IMR-90 (cell line): Measurements from ENCODE around the gene PROZ. TPM values are rescaled to one million over a fixed set of nuclear protein-coding genes. Genes with fewer than 3 reads are reported as not detected.

Experiments used
- ATAC-seq: fragments of 200-7000 bp; cut with Tn5 transposase; 2 replicates; pipeline ENCODE4 v1.9.1; 2020; ENCODE audit warnings: low read depth, mild to moderate bottlenecking, moderate library complexity
- BruUV-seq: library from RNA; stranded (reverse); fragments of 400-500 nt; replicated peaks from 2 replicates; lab custom pipeline; 2021; lab: Mats Ljungman, UMichigan
- CTCF ChIA-PET: fragments of 300-600 bp; formaldehyde crosslinking; extraction: SDS; loops from one replicate; lab custom pipeline; 2021; ENCODE audit warnings: antibody characterized with exemption; lab: Yijun Ruan, JAX
- POLR2A ChIA-PET: fragments of 300-600 bp; sonication (Branson Sonifier 250); formaldehyde crosslinking; loops from one replicate; lab custom pipeline; 2022; ENCODE audit warnings: antibody characterized with exemption; ENCODE audit not compliant: unreplicated experiment; lab: Charles Lee
- DNase-seq: peaks from one replicate; pipeline ENCODE4 v3.0.0; 2013
- H2AFZ ChIP-seq: replicated peaks from 2 replicates; pipeline ENCODE3; 2013; ENCODE audit warnings: low read length, mild to moderate bottlenecking; ENCODE audit not compliant: poor library complexity
- H2AK5ac ChIP-seq: 2 replicates; pipeline ENCODE4 v1.6.1; 2013; ENCODE audit warnings: low read depth, low read length, inconsistent platforms
- H2AK9ac ChIP-seq: replicated peaks from 2 replicates; pipeline ENCODE3; 2013; ENCODE audit warnings: mild to moderate bottlenecking, low read depth, low read length, moderate library complexity; ENCODE audit not compliant: poor library complexity
- H2BK120ac ChIP-seq: 2 replicates; pipeline ENCODE4 v1.6.1; 2013; ENCODE audit warnings: low read depth, low read length, inconsistent platforms
- H2BK15ac ChIP-seq: 3 replicates; pipeline ENCODE4 v1.6.1; 2013; ENCODE audit warnings: low read depth, low read length, inconsistent platforms
- H2BK20ac ChIP-seq: 2 replicates; pipeline ENCODE4 v1.6.1; 2013; ENCODE audit warnings: low read depth, mild to moderate bottlenecking, inconsistent platforms, low read length, moderate library complexity
- H2BK5ac ChIP-seq: 2 replicates; pipeline ENCODE4 v1.6.1; 2013; ENCODE audit warnings: mild to moderate bottlenecking, low read depth, low read length, inconsistent platforms; ENCODE audit not compliant: poor library complexity, severe bottlenecking
- H3K14ac ChIP-seq: replicated peaks from 2 replicates; pipeline ENCODE4 v1.6.1; 2013; ENCODE audit warnings: low read depth, low read length, inconsistent platforms
- H3K18ac ChIP-seq: 2 replicates; pipeline ENCODE4 v1.6.1; 2013; ENCODE audit warnings: low read depth, low read length, control low read depth
- H3K23ac ChIP-seq: 2 replicates; pipeline ENCODE4 v1.6.1; 2013; ENCODE audit warnings: low read depth, low read length, inconsistent platforms
- H3K27ac ChIP-seq: 2 replicates; pipeline ENCODE4 v1.5.1; 2013; ENCODE audit warnings: mild to moderate bottlenecking, control low read depth, low read length; ENCODE audit not compliant: insufficient read depth
- H3K27me3 ChIP-seq: 2 replicates; pipeline ENCODE4 v1.6.1; 2013; ENCODE audit warnings: low read length; ENCODE audit not compliant: control insufficient read depth, insufficient read depth
- H3K36me3 ChIP-seq: 2 replicates; pipeline ENCODE4 v1.6.1; 2013; ENCODE audit warnings: low read length, mixed read lengths; ENCODE audit not compliant: control insufficient read depth, insufficient read depth
- H3K4ac ChIP-seq: 2 replicates; pipeline ENCODE4 v1.6.1; 2013; ENCODE audit warnings: low read depth, low read length, inconsistent platforms
- H3K4me1 ChIP-seq: 2 replicates; pipeline ENCODE4 v1.6.1; 2013; ENCODE audit warnings: low read length, mixed read lengths; ENCODE audit not compliant: control insufficient read depth, insufficient read depth
- H3K4me2 ChIP-seq: 2 replicates; pipeline ENCODE4 v1.6.1; 2013; ENCODE audit warnings: low read depth, mild to moderate bottlenecking, control low read depth, low read length, moderate library complexity
- H3K4me3 ChIP-seq: 2 replicates; pipeline ENCODE4 v1.5.1; 2013; ENCODE audit warnings: low read depth, mild to moderate bottlenecking, control low read depth, low read length, moderate library complexity; ENCODE audit not compliant: insufficient read depth
- H3K56ac ChIP-seq: 2 replicates; pipeline ENCODE4 v1.6.1; 2013; ENCODE audit warnings: low read length, inconsistent platforms; ENCODE audit not compliant: insufficient read depth; ENCODE audit errors: extremely low read depth
- H3K79me1 ChIP-seq, 2 experiments: 2 replicates each; pipeline ENCODE4 v1.6.1; 2013; ENCODE audit warnings: low read length in 2 of 2, inconsistent platforms in 1 of 2, low read depth in 1 of 2
- H3K9ac ChIP-seq: 2 replicates; pipeline ENCODE4 v1.6.1; 2013; ENCODE audit warnings: low read depth, low read length, control low read depth
- H3K9me1 ChIP-seq: 2 replicates; pipeline ENCODE4 v1.6.1; 2013; ENCODE audit warnings: low read length, inconsistent platforms; ENCODE audit not compliant: insufficient read depth
- H3K9me3 ChIP-seq: 2 replicates; pipeline ENCODE4 v1.6.1; 2013; ENCODE audit warnings: low read length; ENCODE audit not compliant: control insufficient read depth, insufficient read depth
- H4K20me1 ChIP-seq: 2 replicates; pipeline ENCODE4 v1.6.1; 2013; ENCODE audit warnings: low read length, inconsistent platforms; ENCODE audit not compliant: insufficient read depth
- H4K5ac ChIP-seq: 2 replicates; pipeline ENCODE4 v1.6.1; 2013; ENCODE audit warnings: mild to moderate bottlenecking, low read depth, low read length, control low read depth
- H4K8ac ChIP-seq, 2 experiments: 2 replicates each; pipeline ENCODE4 v1.6.1; 2013; ENCODE audit warnings: low read depth in 2 of 2, low read length in 2 of 2, control low read depth in 1 of 2, inconsistent platforms in 1 of 2
- H4K91ac ChIP-seq: 2 replicates; pipeline ENCODE4 v1.6.1; 2013; ENCODE audit warnings: low read depth, low read length, inconsistent platforms; ENCODE audit not compliant: insufficient read depth
- BHLHE40 ChIP-seq: fragments of 150-350 bp; IDR thresholded peaks from 2 replicates; pipeline ENCODE4 v1.6.1; 2016; ENCODE audit warnings: mild to moderate bottlenecking, low read depth, low read length
- CEBPB ChIP-seq: IDR thresholded peaks from 2 replicates; pipeline ENCODE4 v1.6.1; 2012; ENCODE audit warnings: low read depth, low read length, improper control_type of control experiment
- FOS ChIP-seq: fragments of 150-350 bp; IDR thresholded peaks from 2 replicates; pipeline ENCODE4 v1.6.1; 2016; ENCODE audit warnings: low read depth, low read length
- MAFK ChIP-seq: IDR thresholded peaks from 2 replicates; pipeline ENCODE4 v1.6.1; 2012; ENCODE audit warnings: low read depth, low read length, improper control_type of control experiment
- MAZ ChIP-seq: IDR thresholded peaks from 2 replicates; pipeline ENCODE4 v1.6.1; 2012; ENCODE audit warnings: low read depth, mild to moderate bottlenecking, low read length, improper control_type of control experiment, moderate library complexity, borderline replicate concordance
- MXI1 ChIP-seq: IDR thresholded peaks from 2 replicates; pipeline ENCODE4 v1.6.1; 2012; ENCODE audit warnings: low read depth, mild to moderate bottlenecking, low read length, moderate library complexity, borderline replicate concordance
- NFE2L2 ChIP-seq: fragments of 150-350 bp; IDR thresholded peaks from 2 replicates; pipeline ENCODE4 v1.6.1; 2016; ENCODE audit warnings: low read depth, mild to moderate bottlenecking, low read length
- RAD21 ChIP-seq: IDR thresholded peaks from 2 replicates; pipeline ENCODE4 v1.6.1; 2012; ENCODE audit warnings: low read length, improper control_type of control experiment
- RCOR1 ChIP-seq: IDR thresholded peaks from 2 replicates; pipeline ENCODE4 v1.6.1; 2012; ENCODE audit warnings: mild to moderate bottlenecking, low read length, improper control_type of control experiment; ENCODE audit not compliant: insufficient replicate concordance
- RFX5 ChIP-seq: IDR thresholded peaks from 2 replicates; pipeline ENCODE4 v1.8.0; 2012; ENCODE audit warnings: low read depth, mild to moderate bottlenecking, low read length, moderate library complexity
- SMC3 ChIP-seq: fragments of 150-350 bp; IDR thresholded peaks from 2 replicates; pipeline ENCODE4 v1.6.1; 2016; ENCODE audit warnings: low read depth, mild to moderate bottlenecking, antibody characterized with exemption, low read length, moderate library complexity
- USF2 ChIP-seq: fragments of 150-350 bp; IDR thresholded peaks from 2 replicates; pipeline ENCODE4 v1.6.1; 2017; ENCODE audit warnings: mild to moderate bottlenecking, antibody characterized with exemption, low read length, low read depth
- WGBS, 2 experiments: methylation state at CpG; one replicate each; pipeline versions ENCODE4 v1.1.5 to v1.1.7; 2013; ENCODE audit warnings: missing lambda C conversion rate in 2 of 2; ENCODE audit not compliant: insufficient read length in 1 of 2; ENCODE audit errors: extremely low coverage in 2 of 2; 5-methylcytosine and 5-hydroxymethylcytosine counted together
- dilution Hi-C: fragments of 300-500 bp; cut with HindIII; formaldehyde crosslinking; loops from one replicate; pipeline ENCODE4 v1.14.3; 2018; ENCODE audit warnings: low sequenced_read_pairs; ENCODE audit not compliant: unreplicated experiment
- in situ Hi-C: fragments of 300-500 bp; cut with MboI; formaldehyde crosslinking; loops from 3 replicates; pipeline ENCODE4 v1.14.3; 2019; ENCODE audit warnings: low sequenced_read_pairs, inconsistent platforms, mixed read lengths
- intact Hi-C: fragments of 100-400 bp; cut with micrococcal nuclease; formaldehyde crosslinking; loops from 2 replicates; pipeline ENCODE4 v1.10.0; 2022
- polyA plus RNA-seq, 3 experiments: library from polyadenylated mRNA; depleted of rRNA; stranded (reverse); fragments of >200 nt; gene quantifications; 2 replicates each; pipeline ENCODE4 v1.2.3, GENCODE V29; 2012; ENCODE audit warnings: low replicate concordance in 1 of 3
- total RNA-seq: library from RNA; depleted of rRNA; stranded (reverse); fragments of >200 nt; gene quantifications from 2 replicates; pipeline ENCODE4 v1.2.3, GENCODE V29; 2012
- TF ChIP-seq, protein P1 (sequence below): conservative IDR thresholded peaks from 2 replicates; pipeline ENCODE4 v1.5.1; 2012; ENCODE audit warnings: mild to moderate bottlenecking, low read depth, low read length, improper control_type of control experiment

The PROZ gene
- total and polyA plus RNA-seq, 2 of the 4 experiments (the other 2 are of a cell fraction) = not detected

DNA sequence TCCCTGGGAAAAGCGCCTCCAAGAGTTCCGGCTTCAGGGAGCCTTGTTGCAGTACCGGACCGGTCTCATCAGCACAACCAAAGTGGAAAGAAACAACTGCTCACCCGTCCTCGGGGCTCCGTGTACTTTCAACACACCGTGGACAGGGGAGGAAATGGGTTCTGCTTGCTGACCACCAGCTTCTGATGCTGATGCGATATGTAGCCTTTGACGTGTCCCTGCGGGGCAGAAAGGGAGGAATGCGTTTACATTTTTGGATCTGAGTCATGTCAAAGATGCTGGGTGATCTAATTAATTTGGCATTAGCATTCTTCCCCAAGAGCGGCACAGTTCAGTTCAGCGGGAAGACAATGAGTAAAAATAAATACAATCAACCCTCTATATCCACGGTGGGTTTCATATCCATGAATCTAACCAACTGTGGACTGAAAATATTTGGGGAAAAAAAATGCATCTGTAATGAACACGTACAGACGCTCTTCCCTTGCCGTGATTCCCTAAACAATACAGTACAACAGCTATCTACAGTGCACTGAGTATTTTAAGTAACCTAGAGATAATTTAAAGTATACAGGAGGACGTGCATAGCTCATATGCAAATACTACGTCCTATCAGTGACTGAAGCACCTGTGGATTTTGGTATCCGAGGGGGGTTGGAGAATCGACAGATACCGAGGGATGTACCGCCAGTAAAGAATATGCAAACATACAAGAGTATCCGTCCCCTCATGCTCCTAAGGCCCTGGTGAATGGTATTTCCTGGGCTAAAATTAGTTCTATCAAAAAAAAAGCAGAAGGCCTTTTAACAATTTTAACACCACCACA is 19.8 kb downstream of the PROZ start (continued):
- no peak; the same call in 1 of the 2 replicates for TF ChIP-seq SMC3
- peak; percentile 95 for TF ChIP-seq FOS
- no peak for TF ChIP-seq RFX5

- peaks cover 18% of the 10 kb centered on the region for H3K4me1 ChIP-seq
- H3K9ac ChIP-seq = peak overlapping the region; percentile 85
- no peak overlapping the region for H3K4me3 ChIP-seq
- H2AFZ ChIP-seq = no peak overlapping the region
- peak overlapping the region; percentile 81 for H2AK9ac ChIP-seq
- peaks cover 52% of the 10 kb centered on the region for H3K36me3 ChIP-seq
- H3K4me2 ChIP-seq = peak overlapping the region; percentile 69
- no CpG with 5 or more reads among the region's 3 CpGs for WGBS, 2 experiments
- H4K5ac ChIP-seq = peak overlapping the region; percentile 99
- CTCF ChIA-PET = interaction anchor here (0.6 to 0.8 kb wide), 3 partner anchors 9 to 319 kb away, joined by 3 to 4 read pairs (median 3); no protein-coding TSS in a partner anchor
- H3K27ac ChIP-seq = peak overlapping the region; percentile 98
- H3K56ac ChIP-seq = peak overlapping the region; percentile 98
- H2AK5ac ChIP-seq = peak overlapping the region; percentile 99
- H2BK120ac ChIP-seq = peak overlapping the region; percentile 99
- no peak for DNase-seq
- dilution Hi-C loops (no loop called here), intact Hi-C loops (loop anchor here (1.0 to 2.0 kb wide), 3 partner anchors 8 to 38 kb away; partner anchors contain the start of genes CUL4A and PCID2), in situ Hi-C loops (no loop called here)
- H2BK20ac ChIP-seq = peak overlapping the region; percentile 98
- peak overlapping the region; percentile 100 for H2BK5ac ChIP-seq
- peak overlapping the region; percentile 99; the same call in 2 of the 3 replicates for H2BK15ac ChIP-seq
- H3K79me1 ChIP-seq = peaks cover 17 to 60% of the 10 kb centered on the region in 2 experiments; a peak in 3 of 4 replicates
- no TSS peak for BruUV-seq
- no peaks in the 10 kb centered on the region for H3K9me3 ChIP-seq
- POLR2A ChIA-PET = interaction anchor here (1.2 kb wide), 1 partner anchor 29 kb away, joined by 3 read pairs; no protein-coding TSS in a partner anchor
- H3K27me3 ChIP-seq = no peaks in the 10 kb centered on the region
- peak overlapping the region; percentile 100 for H3K18ac ChIP-seq
- peak overlapping the region; percentile 94 to 97 for H4K8ac ChIP-seq
- peak overlapping the region; percentile 99 for H3K4ac ChIP-seq
- H4K20me1 ChIP-seq = no peaks in the 10 kb centered on the region
- peaks cover 13% of the 10 kb centered on the region for H3K9me1 ChIP-seq
- H4K91ac ChIP-seq = peak overlapping the region; percentile 99
- ATAC-seq = no peak
- H3K14ac ChIP-seq = peak overlapping the region; percentile 99
- peak overlapping the region; percentile 99 for H3K23ac ChIP-seq
- TF ChIP-seq MXI1 (no peak), CEBPB (no peak), SMC3 (no peak), NFE2L2 (no peak), BHLHE40 (no peak), USF2 (no peak), FOS (no peak), RAD21 (no peak), MAZ (no peak), RFX5 (no peak), MAFK (no peak), RCOR1 (no peak)
- TF ChIP-seq, protein P1, sequence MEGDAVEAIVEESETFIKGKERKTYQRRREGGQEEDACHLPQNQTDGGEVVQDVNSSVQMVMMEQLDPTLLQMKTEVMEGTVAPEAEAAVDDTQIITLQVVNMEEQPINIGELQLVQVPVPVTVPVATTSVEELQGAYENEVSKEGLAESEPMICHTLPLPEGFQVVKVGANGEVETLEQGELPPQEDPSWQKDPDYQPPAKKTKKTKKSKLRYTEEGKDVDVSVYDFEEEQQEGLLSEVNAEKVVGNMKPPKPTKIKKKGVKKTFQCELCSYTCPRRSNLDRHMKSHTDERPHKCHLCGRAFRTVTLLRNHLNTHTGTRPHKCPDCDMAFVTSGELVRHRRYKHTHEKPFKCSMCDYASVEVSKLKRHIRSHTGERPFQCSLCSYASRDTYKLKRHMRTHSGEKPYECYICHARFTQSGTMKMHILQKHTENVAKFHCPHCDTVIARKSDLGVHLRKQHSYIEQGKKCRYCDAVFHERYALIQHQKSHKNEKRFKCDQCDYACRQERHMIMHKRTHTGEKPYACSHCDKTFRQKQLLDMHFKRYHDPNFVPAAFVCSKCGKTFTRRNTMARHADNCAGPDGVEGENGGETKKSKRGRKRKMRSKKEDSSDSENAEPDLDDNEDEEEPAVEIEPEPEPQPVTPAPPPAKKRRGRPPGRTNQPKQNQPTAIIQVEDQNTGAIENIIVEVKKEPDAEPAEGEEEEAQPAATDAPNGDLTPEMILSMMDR = no peak
Measured at GRCh38 chr13:113178896-113179167, 20.4 kb downstream of the PROZ start.
